ENCODE measurements around the gene SDK1. TPM values are rescaled to one million over a fixed set of nuclear protein-coding genes. Genes with fewer than 3 reads are reported as not detected.

SDK1 gene
- total RNA-seq, 1 donor = 0.27 TPM

DNA sequence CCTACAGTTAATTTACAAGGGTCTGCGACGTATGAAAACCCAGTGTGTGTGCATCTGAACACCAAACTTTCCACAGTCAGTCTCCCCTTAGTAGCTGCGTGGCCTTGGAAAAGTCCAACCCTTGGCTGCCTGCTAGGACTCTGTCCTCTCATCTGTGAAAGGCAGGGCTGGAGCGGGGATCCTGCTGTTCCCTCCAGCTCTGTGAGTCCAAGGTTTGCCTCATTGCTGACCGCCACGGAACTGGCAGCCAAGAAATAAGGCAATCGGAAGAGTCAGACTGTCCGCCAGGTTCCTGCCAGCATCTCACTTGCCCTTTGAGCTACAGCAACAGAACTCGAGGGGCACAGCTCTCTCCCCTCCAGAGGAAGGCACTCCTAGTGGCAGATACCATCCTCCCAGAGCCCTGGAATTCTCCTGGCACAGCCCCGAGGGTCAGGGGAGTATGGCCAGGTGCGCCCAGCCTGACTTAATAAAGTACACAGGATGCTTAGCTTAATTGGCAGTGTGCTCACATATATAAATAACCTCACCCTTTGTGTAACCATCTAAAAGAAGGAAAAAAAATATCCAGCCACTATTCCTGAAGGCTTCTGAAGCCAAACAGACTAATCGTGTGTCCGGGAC is 851.0 kb downstream of the SDK1 start:
- TF ChIP-seq, protein P1, sequence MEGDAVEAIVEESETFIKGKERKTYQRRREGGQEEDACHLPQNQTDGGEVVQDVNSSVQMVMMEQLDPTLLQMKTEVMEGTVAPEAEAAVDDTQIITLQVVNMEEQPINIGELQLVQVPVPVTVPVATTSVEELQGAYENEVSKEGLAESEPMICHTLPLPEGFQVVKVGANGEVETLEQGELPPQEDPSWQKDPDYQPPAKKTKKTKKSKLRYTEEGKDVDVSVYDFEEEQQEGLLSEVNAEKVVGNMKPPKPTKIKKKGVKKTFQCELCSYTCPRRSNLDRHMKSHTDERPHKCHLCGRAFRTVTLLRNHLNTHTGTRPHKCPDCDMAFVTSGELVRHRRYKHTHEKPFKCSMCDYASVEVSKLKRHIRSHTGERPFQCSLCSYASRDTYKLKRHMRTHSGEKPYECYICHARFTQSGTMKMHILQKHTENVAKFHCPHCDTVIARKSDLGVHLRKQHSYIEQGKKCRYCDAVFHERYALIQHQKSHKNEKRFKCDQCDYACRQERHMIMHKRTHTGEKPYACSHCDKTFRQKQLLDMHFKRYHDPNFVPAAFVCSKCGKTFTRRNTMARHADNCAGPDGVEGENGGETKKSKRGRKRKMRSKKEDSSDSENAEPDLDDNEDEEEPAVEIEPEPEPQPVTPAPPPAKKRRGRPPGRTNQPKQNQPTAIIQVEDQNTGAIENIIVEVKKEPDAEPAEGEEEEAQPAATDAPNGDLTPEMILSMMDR (IDR thresholded peaks at IDR 0.05; ENCODE audit: insufficient read depth, low read length) = no peak
- DNase-seq (ENCODE audit: low read depth) = no peak

DNA sequence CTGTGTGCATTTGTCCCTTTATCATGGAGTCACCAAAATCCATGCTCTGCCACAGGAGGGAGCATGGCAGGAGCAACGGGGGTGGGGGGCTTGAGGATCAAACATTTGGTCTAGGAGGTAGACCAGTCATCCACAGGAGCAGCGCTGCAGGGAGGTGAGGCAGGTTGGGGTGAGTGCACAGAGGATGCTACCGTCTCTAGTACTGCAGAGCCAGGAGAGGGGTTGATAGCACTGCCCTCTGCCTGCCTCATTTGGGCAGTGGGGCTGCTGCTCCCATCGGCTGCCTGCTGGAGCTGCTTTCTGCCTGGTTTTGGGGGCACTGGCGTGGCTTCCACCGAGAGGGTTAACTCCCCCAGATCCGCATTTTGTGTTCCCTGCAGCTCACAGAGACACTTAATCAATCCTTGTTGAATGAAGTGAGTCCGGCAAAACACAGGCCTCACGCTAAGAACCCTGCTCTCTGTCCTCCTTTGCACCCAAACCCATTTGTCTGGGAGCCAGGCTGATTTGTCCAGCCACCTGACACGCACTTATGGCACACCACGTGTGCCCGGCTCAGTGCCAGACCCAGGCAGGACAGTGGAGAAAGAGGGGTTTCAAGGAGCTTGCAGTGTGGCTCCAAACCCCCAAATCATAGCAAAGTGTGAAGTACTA is 854.0 kb downstream of the SDK1 start:
- DNase-seq (ENCODE audit: low read depth) = no peak
- TF ChIP-seq, protein P1 (IDR thresholded peaks at IDR 0.05; ENCODE audit: insufficient read depth, low read length) = no peak
- no peak overlapping the region for H3K4me3 ChIP-seq (ENCODE audit: low read depth, low read length)

More for the DNA sequence above, 851.0 kb downstream of the SDK1 start:
- H3K4me3 ChIP-seq (ENCODE audit: low read depth, low read length) = no peak overlapping the region

DNA sequence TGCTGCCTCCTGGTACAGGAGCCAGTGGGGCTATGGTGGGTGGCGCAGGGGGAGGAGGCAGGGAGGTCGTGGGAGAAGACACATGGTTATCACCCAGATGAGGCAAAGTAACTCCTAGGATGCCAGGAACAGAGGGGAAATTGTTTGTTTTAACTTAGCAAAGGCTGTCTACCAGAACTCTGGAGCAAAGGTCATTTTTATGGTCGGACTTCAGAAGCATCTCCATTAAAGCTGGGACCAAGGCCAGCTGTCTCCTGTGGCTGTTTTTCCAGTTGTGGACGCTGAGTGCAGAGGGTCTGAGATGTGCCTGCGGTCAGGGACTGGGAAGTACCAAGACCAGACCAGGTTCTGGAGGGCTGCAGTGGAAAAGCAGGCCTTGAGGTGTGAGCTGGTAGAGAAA is 855.1 kb downstream of the SDK1 start:
- no peak overlapping the region for H3K4me3 ChIP-seq (ENCODE audit: low read depth, low read length)
- TF ChIP-seq, protein P1 (IDR thresholded peaks at IDR 0.05; ENCODE audit: insufficient read depth, low read length) = no peak
- DNase-seq (ENCODE audit: low read depth) = no peak

DNA sequence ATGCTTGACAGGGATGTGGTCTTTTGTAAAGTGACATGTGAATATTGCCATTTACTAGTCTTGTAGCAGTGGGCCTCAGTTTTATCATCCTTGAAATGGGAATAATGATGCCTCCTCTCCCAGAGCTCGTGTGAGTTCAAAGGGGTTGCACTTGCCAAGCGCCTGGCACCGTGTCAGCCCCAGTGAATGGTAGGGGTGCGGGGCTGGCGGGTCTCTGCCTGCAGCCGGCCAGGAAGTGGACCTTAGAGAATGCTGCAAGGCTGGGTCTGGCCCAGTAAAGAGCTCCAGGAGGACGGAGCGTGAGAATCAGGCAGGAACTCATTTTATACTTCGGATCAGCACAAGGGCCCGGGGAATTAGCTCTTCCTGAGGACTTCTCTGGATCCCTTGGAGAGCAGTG is 856.6 kb downstream of the SDK1 start:
- TF ChIP-seq, protein P1 (IDR thresholded peaks at IDR 0.05; ENCODE audit: insufficient read depth, low read length) = no peak
- no peak for DNase-seq (ENCODE audit: low read depth)
- no peak overlapping the region for H3K4me3 ChIP-seq (ENCODE audit: low read depth, low read length)

DNA sequence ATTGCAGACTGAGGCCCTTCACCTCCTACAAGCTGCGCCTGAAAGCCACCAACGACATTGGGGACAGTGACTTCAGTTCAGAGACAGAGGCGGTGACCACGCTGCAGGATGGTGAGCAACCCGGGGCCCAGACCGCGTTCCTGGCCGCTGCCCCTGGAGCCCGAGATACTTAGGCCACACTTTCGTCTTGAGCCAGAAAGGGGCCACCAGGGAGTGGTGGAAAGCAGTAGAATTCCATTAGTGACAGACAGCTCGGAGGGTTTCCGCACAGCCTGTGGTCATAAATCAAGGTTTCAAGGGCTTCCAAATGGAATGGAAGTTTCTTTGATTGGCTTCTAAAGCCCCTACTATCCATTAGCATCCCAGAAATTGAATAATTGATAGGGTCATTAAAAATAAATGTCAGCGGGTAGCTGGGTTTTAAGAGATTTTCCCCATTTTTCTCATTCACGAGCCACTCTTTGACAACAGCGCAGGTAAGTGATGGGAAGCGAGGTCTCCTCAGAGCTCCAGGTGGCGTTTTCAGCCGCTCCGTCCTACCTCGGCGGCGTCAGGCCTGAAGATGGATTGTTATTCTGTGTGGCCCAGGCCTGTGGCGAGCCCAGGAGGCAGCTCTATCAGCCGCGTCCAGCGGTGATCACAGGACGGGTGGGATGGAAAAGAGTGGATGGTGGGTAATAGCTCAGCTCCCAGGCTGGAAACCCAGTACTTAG is 857.5 kb downstream of the SDK1 start:
- no peak overlapping the region for H3K4me3 ChIP-seq (ENCODE audit: low read depth, low read length)
- no peak for DNase-seq (ENCODE audit: low read depth)
- TF ChIP-seq, protein P1 (IDR thresholded peaks at IDR 0.05; ENCODE audit: insufficient read depth, low read length) = no peak

DNA sequence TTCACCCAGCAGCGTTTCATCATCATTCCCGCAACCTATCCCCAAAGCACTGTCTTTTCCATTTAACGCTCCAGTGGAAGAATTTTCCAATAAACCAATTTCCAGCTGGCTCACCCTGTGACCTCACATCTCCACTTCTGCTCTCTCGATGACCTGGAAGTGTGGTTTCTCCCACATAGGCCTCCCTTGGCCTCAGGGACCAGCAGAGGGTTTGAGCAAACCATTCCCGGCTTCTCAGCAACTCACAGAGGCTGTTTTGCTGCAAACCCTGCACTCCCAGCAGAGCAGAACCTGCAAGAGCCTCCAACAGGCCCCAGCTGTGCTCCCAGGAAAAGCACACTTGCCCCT is 858.1 kb downstream of the SDK1 start:
- TF ChIP-seq, protein P1 (IDR thresholded peaks at IDR 0.05; ENCODE audit: insufficient read depth, low read length) = no peak
- no peak overlapping the region for H3K4me3 ChIP-seq (ENCODE audit: low read depth, low read length)

More for the DNA sequence above, 858.1 kb downstream of the SDK1 start:
- no peak for DNase-seq (ENCODE audit: low read depth)

Data from fibroblast of the aortic adventitia (primary cell).